ENCODE measurements around the gene NID1.

The NID1 gene

DNA sequence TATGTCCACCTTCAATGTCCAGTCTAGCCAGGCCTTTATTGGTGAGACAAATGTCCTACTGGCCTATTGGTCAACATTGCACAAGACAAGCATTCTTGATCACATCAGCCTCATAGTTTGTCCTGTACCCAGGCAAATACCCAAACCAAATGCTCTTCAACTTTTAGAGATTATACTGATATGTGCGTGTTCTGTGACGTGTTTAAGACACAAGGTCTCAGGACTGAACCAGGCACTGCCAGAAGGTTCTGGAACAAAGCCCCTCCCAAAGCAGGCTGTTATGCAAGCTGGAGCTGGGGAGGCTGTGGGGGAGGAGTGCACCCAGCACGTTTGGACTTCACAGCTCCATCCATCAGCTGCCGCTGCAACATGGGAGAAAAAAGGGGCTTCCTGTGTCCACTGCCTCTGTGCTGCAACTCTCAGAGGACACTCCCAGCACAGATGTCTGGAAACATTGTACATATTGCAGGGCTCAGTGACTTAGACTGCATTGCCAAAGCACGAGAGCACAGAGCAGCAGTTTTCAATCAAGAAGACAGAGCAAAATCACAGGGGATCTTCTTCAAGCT is 45.9 kb downstream of the NID1 start:
- no peak for DNase-seq (ENCODE audit: extremely low read depth, low read depth)

DNA sequence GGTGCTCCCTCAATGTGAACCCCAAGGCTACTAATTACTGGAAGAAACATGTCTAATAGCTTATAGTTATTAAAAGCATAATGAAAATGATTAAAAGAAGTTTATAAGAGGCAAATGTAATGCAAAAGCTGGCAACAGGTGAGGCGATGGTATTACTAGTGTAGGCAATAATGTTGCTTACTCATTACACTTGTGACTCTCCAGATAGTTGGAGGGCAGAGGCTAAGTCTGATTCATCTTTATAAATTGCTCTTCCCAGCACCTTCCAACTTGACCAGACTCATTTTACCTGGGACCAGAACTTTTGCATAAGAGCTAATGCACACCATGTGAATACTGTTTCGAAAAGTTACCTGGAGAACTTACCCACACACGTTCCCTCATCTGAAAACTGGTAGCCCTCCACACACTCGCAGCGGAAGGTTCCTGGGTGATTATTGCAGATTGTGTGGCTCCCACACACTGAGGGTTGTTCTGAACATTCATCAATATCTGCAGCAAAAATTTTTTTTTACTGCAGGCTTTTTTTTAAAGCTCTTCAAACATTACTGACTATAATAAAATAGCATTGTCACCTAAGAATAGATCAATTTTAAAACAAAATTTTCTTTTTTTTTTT is 48.0 kb downstream of the NID1 start:
- DNase-seq (ENCODE audit: extremely low read depth, low read depth): no peak
- H3K4me3 ChIP-seq (replicated peaks; ENCODE audit: low read depth, low read length): no peak overlapping the region
- TF ChIP-seq, protein P1, sequence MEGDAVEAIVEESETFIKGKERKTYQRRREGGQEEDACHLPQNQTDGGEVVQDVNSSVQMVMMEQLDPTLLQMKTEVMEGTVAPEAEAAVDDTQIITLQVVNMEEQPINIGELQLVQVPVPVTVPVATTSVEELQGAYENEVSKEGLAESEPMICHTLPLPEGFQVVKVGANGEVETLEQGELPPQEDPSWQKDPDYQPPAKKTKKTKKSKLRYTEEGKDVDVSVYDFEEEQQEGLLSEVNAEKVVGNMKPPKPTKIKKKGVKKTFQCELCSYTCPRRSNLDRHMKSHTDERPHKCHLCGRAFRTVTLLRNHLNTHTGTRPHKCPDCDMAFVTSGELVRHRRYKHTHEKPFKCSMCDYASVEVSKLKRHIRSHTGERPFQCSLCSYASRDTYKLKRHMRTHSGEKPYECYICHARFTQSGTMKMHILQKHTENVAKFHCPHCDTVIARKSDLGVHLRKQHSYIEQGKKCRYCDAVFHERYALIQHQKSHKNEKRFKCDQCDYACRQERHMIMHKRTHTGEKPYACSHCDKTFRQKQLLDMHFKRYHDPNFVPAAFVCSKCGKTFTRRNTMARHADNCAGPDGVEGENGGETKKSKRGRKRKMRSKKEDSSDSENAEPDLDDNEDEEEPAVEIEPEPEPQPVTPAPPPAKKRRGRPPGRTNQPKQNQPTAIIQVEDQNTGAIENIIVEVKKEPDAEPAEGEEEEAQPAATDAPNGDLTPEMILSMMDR (IDR thresholded peaks at IDR 0.05; ENCODE audit: low read depth, low read length, missing control alignments): no peak

More for the DNA sequence above, 45.9 kb downstream of the NID1 start:
- H3K4me3 ChIP-seq (replicated peaks; ENCODE audit: low read depth, low read length): no peak overlapping the region
- TF ChIP-seq, protein P1 (IDR thresholded peaks at IDR 0.05; ENCODE audit: low read depth, low read length, missing control alignments): no peak

DNA sequence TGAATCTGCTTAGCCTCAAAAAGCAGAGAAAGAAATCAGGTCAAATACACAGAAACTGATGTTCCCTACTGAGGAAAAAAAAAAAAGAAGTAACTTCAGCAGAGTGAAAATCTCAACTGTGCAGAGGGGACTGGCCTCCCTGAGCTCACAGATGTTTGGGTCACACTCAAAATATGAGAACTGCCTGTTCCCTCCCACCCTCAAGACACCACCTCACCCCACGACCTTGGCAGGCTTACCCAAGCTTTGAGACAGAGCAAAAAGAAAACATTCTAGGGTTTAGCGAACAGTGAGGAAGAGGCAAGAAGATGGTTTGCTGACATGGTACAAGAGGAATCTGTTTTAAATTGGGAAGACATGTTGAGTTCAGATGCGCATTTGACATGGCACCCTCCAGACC is 48.8 kb downstream of the NID1 start:
- DNase-seq (ENCODE audit: extremely low read depth, low read depth): no peak
- H3K4me3 ChIP-seq (replicated peaks; ENCODE audit: low read depth, low read length): no peak overlapping the region
- TF ChIP-seq, protein P1 (IDR thresholded peaks at IDR 0.05; ENCODE audit: low read depth, low read length, missing control alignments): no peak

DNA sequence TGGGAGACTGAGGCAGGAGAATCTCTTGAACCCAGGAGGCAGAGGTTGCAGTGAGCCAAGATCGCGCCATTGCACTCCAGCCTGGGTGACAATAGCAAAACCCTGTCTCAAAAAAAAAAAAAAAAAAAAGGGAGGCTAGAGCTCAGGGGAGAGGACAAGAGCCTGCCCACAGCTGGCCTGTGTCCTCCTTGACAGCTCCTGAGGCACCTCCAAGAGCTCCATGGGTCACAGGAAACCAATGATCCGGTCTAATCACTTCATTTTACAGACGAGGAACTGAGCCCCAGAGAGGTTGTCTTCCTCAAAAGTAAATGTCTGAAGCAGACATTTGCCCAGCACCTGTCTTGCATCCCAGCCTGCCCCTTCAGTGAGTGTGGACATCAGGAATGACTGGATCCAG is 49.4 kb downstream of the NID1 start:
- no peak for DNase-seq (ENCODE audit: extremely low read depth, low read depth)
- no peak overlapping the region for H3K4me3 ChIP-seq (replicated peaks; ENCODE audit: low read depth, low read length)
- TF ChIP-seq, protein P1 (IDR thresholded peaks at IDR 0.05; ENCODE audit: low read depth, low read length, missing control alignments): no peak

DNA sequence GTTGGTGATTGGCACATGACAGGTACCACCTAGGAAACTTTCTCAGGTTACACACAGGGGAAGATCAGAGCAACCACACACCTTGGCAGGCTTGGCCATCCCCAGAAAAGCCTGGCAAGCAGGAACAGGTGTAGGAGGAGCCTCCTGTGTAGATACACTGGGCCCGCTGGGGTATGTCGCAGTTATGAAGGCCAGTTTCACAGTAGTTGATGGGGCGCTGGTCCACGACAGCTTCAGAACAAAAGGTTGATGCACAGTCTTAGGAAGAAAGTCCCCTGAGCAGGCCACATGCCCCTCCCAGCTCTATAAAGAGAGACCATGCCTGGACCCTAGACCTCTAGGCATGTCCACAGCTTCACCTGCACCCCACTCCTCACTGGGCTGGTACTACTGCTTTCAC is 51.6 kb downstream of the NID1 start:
- TF ChIP-seq, protein P1 (IDR thresholded peaks at IDR 0.05; ENCODE audit: low read depth, low read length, missing control alignments): no peak
- DNase-seq (ENCODE audit: extremely low read depth, low read depth): no peak
- no peak overlapping the region for H3K4me3 ChIP-seq (replicated peaks; ENCODE audit: low read depth, low read length)

DNA sequence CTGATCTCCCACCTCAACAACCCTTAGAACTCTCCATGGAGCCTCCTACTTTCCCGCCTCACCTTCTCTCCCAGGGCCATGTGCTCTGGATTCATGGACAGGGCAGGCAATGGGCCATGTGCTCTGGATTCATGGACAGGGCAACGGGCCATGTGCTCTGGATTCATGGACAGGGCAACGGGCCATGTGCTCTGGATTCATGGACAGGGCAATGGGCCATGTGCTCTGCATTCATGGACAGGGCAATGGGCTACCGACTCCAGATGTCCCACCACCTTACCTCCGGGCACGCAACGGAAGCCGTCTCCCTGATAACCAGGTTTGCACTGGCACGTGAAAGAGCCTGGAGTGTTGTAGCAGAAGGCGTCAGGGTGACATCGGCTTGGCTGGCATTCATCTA is 53.2 kb downstream of the NID1 start:
- DNase-seq (ENCODE audit: extremely low read depth, low read depth): no peak
- H3K4me3 ChIP-seq (replicated peaks; ENCODE audit: low read depth, low read length): no peak overlapping the region
- TF ChIP-seq, protein P1 (IDR thresholded peaks at IDR 0.05; ENCODE audit: low read depth, low read length, missing control alignments): no peak

DNA sequence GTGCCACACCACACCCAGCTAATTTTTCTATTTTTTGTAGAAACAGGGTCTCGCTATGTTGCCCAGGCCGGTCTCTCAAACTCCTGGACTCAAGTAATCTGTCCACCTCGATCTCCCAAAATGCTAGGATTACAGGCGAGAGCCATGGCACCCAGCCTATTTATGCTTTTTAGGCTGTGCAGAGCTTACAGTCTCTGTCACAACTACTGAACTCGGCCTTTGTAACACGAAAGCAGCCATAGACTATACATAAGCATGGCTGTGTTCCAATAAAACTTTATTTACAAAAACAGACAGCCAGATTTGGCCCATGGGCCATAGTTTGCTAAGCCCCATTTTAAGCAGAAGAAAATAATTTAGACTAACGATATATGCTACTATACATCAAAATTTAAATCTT is 54.4 kb downstream of the NID1 start:
- no peak for DNase-seq (ENCODE audit: extremely low read depth, low read depth)
- TF ChIP-seq, protein P1 (IDR thresholded peaks at IDR 0.05; ENCODE audit: low read depth, low read length, missing control alignments): no peak
- H3K4me3 ChIP-seq (replicated peaks; ENCODE audit: low read depth, low read length): no peak overlapping the region
